Keratinocyte (primary cell): ENCODE data around the gene HERC6. TPM values are rescaled to one million over a fixed set of nuclear protein-coding genes. Genes with fewer than 3 reads are reported as not detected.

Source experiments
- DNase-seq: peaks from one replicate; pipeline ENCODE4 v3.0.0-alpha.2; 2011; ENCODE audit warnings: low read depth, missing footprints, low spot score
- FAIRE-seq: peaks from 2 replicates; lab custom pipeline; 2011; peaks lifted over from hg19 to GRCh38; lab: Jason Lieb, UNC
- H2AFZ ChIP-seq: 2 replicates; pipeline ENCODE4 v1.6.0; 2012; ENCODE audit warnings: low read length, control low read depth, inconsistent platforms; ENCODE audit not compliant: control insufficient read depth
- H3K27ac ChIP-seq: 2 replicates; pipeline ENCODE4 v1.5.1; 2011; ENCODE audit warnings: low read length; ENCODE audit not compliant: control insufficient read depth, insufficient read depth
- H3K27me3 ChIP-seq: 3 replicates; pipeline ENCODE4 v1.6.0; 2011; ENCODE audit warnings: low read length; ENCODE audit not compliant: control insufficient read depth, insufficient read depth; ENCODE audit errors: extremely low read depth
- H3K36me3 ChIP-seq, 2 experiments: 2 replicates in 1 of 2; 3 replicates in 1 of 2; pipeline ENCODE4 v1.5.1; 2011; ENCODE audit warnings: low read length in 2 of 2, mild to moderate bottlenecking in 1 of 2; ENCODE audit not compliant: control insufficient read depth in 2 of 2, insufficient read depth in 2 of 2; ENCODE audit errors: extremely low read depth in 1 of 2
- H3K4me1 ChIP-seq: 3 replicates; pipeline ENCODE4 v1.5.1; 2011; ENCODE audit warnings: low read length; ENCODE audit not compliant: control insufficient read depth, insufficient read depth; ENCODE audit errors: extremely low read depth
- H3K4me2 ChIP-seq: 3 replicates; pipeline ENCODE4 v1.6.0; 2011; ENCODE audit warnings: low read depth, low read length; ENCODE audit not compliant: control insufficient read depth, insufficient read depth; ENCODE audit errors: extremely low read depth
- H3K4me3 ChIP-seq, 3 experiments: fragments of 200-600 bp in 1 of 3; sonication (generic) in 1 of 3; 2 replicates in 2 of 3; 3 replicates in 1 of 3; pipeline ENCODE4 v1.5.1; 2011 to 2016; ENCODE audit warnings: low read length in 3 of 3, mild to moderate bottlenecking in 3 of 3, control low read depth in 2 of 3, inconsistent platforms in 1 of 3, low read depth in 1 of 3, mixed read lengths in 1 of 3, mixed run types in 1 of 3, moderate library complexity in 1 of 3; ENCODE audit not compliant: control insufficient read depth in 2 of 3, insufficient read depth in 2 of 3; ENCODE audit errors: extremely low read depth in 1 of 3
- H3K79me2 ChIP-seq: 2 replicates; pipeline ENCODE4 v1.6.0; 2012; ENCODE audit warnings: low read length; ENCODE audit not compliant: control insufficient read depth, insufficient read depth
- H3K9ac ChIP-seq: 3 replicates; pipeline ENCODE4 v1.6.0; 2011; ENCODE audit warnings: low read length; ENCODE audit not compliant: control insufficient read depth, insufficient read depth; ENCODE audit errors: extremely low read depth
- H3K9me1 ChIP-seq: 3 replicates; pipeline ENCODE4 v1.6.0; 2011; ENCODE audit warnings: low read length; ENCODE audit not compliant: control insufficient read depth, insufficient read depth; ENCODE audit errors: extremely low read depth
- H3K9me3 ChIP-seq: 2 replicates; pipeline ENCODE4 v1.5.1; 2012; ENCODE audit warnings: low read depth, low read length; ENCODE audit not compliant: control insufficient read depth
- H4K20me1 ChIP-seq: 3 replicates; pipeline ENCODE4 v1.6.0; 2011; ENCODE audit warnings: low read length; ENCODE audit not compliant: control insufficient read depth, insufficient read depth; ENCODE audit errors: extremely low read depth
- CTCF ChIP-seq, 3 experiments: IDR thresholded peaks in 1 of 3; conservative IDR thresholded peaks in 1 of 3; optimal IDR thresholded peaks in 1 of 3; 2 replicates in 2 of 3; 3 replicates in 1 of 3; pipeline versions ENCODE3 to v1.5.1; 2011; ENCODE audit warnings: low read length in 3 of 3, mild to moderate bottlenecking in 3 of 3, moderate library complexity in 2 of 3, control low read depth in 1 of 3, inconsistent platforms in 1 of 3; ENCODE audit not compliant: insufficient read depth in 2 of 3; ENCODE audit errors: extremely low read depth in 1 of 3
- EZH2 ChIP-seq: IDR thresholded peaks from one replicate; pipeline ENCODE4 v1.6.1; 2012; ENCODE audit warnings: inconsistent platforms, mild to moderate bottlenecking, low read length, moderate library complexity
- dilution Hi-C: fragments of 300-500 bp; cut with MboI; formaldehyde crosslinking; loops from one replicate; pipeline ENCODE4 v1.7.0; 2020; ENCODE audit warnings: low sequenced_read_pairs; ENCODE audit not compliant: extremely low pct_ligation_motif_present
- polyA plus RNA-seq, 5 experiments: library from polyadenylated mRNA; depleted of rRNA in 3 of 5; stranded (reverse) in 3 of 5; stranded (forward) in 1 of 5; unstranded in 1 of 5; fragments of >200 nt; gene quantifications; 1 replicate in 1 of 5; 2 replicates in 3 of 5; 3 replicates in 1 of 5; pipeline versions ENCODE4 v1.2.1 to v1.2.3, GENCODE V29; 2011 to 2012; ENCODE audit warnings: missing spikeins in 2 of 5, low read depth in 1 of 5, low replicate concordance in 1 of 5

HERC6 gene
- polyA plus RNA-seq, 1 donor (not counting 4 experiments of a cell fraction or from before 2014, with no cell fraction given): 33.9 TPM

DNA sequence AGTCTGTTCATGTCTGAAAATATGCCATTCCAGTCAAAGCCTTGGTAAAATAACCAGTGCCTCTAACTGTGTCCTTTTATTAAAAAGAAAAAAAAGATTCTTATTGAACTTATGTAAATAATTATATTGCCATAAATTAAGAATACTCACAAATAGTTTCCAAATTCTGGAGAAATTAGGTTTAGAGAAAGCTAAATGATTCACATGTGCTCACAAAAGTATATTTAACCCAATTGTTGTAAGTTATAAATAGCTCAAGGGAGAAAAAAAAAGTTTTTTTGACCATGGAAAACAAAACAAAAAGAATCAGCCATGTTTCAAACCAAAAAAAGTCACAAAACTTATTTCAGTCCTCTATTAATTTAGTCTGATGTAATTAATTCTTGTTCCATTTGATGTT lies 25.3 kb upstream of the HERC6 start:
- Histone ChIP-seq H3K9me3 (no peaks in the 10 kb centered on the region), H3K9me1 (no peaks in the 10 kb centered on the region), H3K4me3 (no peak overlapping the region), H3K27ac (no peak overlapping the region), H3K9ac (no peak overlapping the region), H3K4me1 (peaks cover 5% of the 10 kb centered on the region), H4K20me1 (no peaks in the 10 kb centered on the region), H2AFZ (no peak overlapping the region), H3K27me3 (no peaks in the 10 kb centered on the region), H3K36me3 (no peaks in the 10 kb centered on the region), H3K4me2 (no peak overlapping the region), H3K79me2 (no peaks in the 10 kb centered on the region)
- FAIRE-seq (no peak), DNase-seq (no peak)
- TF ChIP-seq EZH2 (no peak), CTCF (optimal IDR thresholded peaks at IDR 0.05 in 1 of 3, IDR thresholded peaks at IDR 0.05 in 1 of 3, conservative IDR thresholded peaks at IDR 0.05 in 1 of 3; ENCODE audit: extremely low read depth in 1 of 3, insufficient read depth in 2 of 3, low read length in 3 of 3) (no peak)
- dilution Hi-C loops: no loop called here

DNA sequence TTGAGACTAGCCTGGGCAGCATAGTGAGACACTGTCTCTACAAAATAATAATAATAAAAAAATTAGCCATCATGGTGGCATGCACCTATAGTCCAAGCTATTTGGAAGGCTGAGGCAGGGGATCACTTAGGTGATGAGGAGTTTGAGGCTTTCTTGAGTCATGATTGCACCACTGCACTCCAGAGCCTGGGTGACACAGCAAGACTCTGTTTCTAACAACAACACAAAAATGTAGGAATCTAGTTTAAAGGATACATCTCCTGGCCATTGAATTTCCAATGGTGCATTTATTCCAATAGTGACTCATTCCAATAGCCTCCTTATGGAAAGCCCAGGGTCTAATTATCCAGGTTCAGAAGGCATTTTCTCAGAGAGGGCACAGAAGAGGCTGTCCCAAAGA lies 21.9 kb upstream of the HERC6 start:
- H3K4me1 ChIP-seq: peaks cover 5% of the 10 kb centered on the region
- H3K4me2 ChIP-seq: no peak overlapping the region
- dilution Hi-C loops: no loop called here
- no peaks in the 10 kb centered on the region for H3K79me2 ChIP-seq
- H4K20me1 ChIP-seq: no peaks in the 10 kb centered on the region
- no peak overlapping the region for H3K9ac ChIP-seq
- no peaks in the 10 kb centered on the region for H3K9me1 ChIP-seq
- no peak for DNase-seq
- no peak overlapping the region for H3K27ac ChIP-seq
- no peak for FAIRE-seq
- no peak overlapping the region for H2AFZ ChIP-seq
- H3K9me3 ChIP-seq: peaks cover 2% of the 10 kb centered on the region
- H3K4me3 ChIP-seq: no peak overlapping the region
- no peaks in the 10 kb centered on the region for H3K36me3 ChIP-seq
- H3K27me3 ChIP-seq: no peaks in the 10 kb centered on the region
- TF ChIP-seq EZH2 (no peak), CTCF (optimal IDR thresholded peaks at IDR 0.05 in 1 of 3, IDR thresholded peaks at IDR 0.05 in 1 of 3, conservative IDR thresholded peaks at IDR 0.05 in 1 of 3; ENCODE audit: extremely low read depth in 1 of 3, insufficient read depth in 2 of 3, low read length in 3 of 3) (no peak)
